Pericardium fibroblast (primary cell): ENCODE data around the gene CDY2B. TPM values are rescaled to one million over a fixed set of nuclear protein-coding genes. Genes with fewer than 3 reads are reported as not detected.

Experiments
- total RNA-seq: library from RNA; depleted of rRNA; stranded (reverse); fragments of >200 nt; gene quantifications from 2 replicates; pipeline ENCODE4 v1.2.3, GENCODE V29; 2015

CDY2B gene
- not detected in 2 replicates for total RNA-seq

DNA sequence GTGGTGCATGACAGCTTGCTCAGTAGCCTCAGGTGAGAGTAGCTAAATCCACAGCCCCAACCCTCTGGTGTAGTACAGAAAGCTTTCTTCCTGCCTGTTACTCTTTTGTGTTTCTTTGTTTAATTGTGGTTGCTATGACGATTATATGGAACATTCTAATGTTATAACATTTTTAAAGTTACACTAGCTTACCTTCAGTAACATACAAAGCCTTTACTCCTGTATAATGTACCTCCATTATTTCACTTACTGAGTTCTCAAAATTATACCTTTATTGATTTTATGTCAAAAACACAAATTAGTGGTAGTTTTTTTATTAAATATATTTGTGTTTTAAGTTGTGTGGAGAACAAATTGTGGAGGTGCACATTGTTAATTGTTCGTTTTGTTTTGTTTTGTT lies at the start of gene CDY2B:
TSS of gene CDY2B (minus strand) at position 101 of the 400 bp plus-strand sequence. CDS start 328 bp downstream, outside the sequence.

Other genes with a start within 250 kb of the CDY2B start
- not detected in 2 replicates for gene CDY2A, start 145.6 kb upstream of the CDY2B start, total RNA-seq